ENCODE measurements around the gene FITM1.

DNA sequence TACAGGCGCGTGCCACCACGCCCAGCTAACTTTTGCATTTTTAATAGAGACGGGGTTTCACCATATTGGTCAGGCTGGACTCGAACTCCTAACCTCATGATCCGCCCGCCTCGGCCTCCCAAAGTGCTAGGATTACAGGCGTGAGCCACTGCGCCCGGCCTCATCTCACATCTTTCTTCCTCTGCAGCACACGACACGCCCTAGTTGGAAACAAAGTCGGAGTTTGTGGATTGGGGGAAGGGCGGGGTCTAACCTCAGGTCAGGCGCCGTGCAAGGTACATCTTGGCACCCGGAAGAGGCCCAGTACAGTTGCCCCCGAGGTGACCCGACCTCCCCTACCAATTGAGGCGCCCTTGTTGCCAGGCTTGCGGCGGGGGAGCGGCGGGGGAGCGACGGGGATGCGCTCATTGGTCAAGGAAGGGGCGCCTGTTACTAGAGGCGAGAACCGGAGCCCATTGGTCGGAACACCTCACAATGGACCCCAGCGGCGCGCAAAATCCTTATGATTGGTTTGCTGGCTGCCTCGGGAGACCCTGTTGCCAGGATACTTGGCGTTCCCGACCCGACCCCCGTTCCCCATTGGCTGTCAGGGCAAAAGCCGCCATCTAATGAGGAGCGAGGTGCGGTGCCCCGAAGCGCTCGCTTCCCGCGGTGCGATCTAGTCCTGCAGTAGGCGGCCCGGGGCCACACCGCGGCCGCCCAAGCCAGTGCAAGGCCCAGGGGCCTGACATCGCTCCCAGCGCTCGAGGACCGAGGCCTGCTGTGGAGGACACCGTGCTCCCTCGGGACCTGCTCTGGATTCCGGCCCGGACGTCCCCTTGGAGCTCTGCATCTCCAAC is 41.2 kb downstream of the FITM1 start, which contains the start of gene REC8:
- TF ChIP-seq, protein P1, sequence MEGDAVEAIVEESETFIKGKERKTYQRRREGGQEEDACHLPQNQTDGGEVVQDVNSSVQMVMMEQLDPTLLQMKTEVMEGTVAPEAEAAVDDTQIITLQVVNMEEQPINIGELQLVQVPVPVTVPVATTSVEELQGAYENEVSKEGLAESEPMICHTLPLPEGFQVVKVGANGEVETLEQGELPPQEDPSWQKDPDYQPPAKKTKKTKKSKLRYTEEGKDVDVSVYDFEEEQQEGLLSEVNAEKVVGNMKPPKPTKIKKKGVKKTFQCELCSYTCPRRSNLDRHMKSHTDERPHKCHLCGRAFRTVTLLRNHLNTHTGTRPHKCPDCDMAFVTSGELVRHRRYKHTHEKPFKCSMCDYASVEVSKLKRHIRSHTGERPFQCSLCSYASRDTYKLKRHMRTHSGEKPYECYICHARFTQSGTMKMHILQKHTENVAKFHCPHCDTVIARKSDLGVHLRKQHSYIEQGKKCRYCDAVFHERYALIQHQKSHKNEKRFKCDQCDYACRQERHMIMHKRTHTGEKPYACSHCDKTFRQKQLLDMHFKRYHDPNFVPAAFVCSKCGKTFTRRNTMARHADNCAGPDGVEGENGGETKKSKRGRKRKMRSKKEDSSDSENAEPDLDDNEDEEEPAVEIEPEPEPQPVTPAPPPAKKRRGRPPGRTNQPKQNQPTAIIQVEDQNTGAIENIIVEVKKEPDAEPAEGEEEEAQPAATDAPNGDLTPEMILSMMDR (IDR thresholded peaks at IDR 0.05; ENCODE audit: extremely low read depth in 1 of 2, insufficient read depth in 1 of 2, low read depth in 1 of 2, low read length in 2 of 2) = no peak
- TF ChIP-seq POLR2AphosphoS5 (IDR thresholded peaks at IDR 0.05; ENCODE audit: insufficient read depth, low read depth, low read length) = peak; percentile 33
- TF ChIP-seq POLR2A (IDR thresholded peaks at IDR 0.05; ENCODE audit: low read depth, low read length) = no peak
- no peak for TF ChIP-seq EZH2 (IDR thresholded peaks at IDR 0.05; ENCODE audit: borderline replicate concordance, low read depth, low read length, severe bottlenecking)
